Hepatocyte (in vitro differentiated cells): ENCODE data around the gene CDH15.

Source experiments
- CTCF ChIP-seq: fragments of 200-600 bp; sonication (generic); IDR thresholded peaks from 2 replicates; pipeline ENCODE4 v1.5.1; 2016; ENCODE audit warnings: antibody characterized with exemption, mild to moderate bottlenecking; ENCODE audit not compliant: poor library complexity
- EZH2 ChIP-seq: fragments of 200-600 bp; sonication (generic); IDR thresholded peaks from 2 replicates; pipeline ENCODE4 v1.6.1; 2016; ENCODE audit warnings: antibody characterized with exemption, mild to moderate bottlenecking, borderline replicate concordance
- EZH2phosphoT487 ChIP-seq: fragments of 200-600 bp; sonication (generic); IDR thresholded peaks from one replicate; pipeline ENCODE4 v1.6.1; 2018; ENCODE audit warnings: antibody characterized with exemption, mild to moderate bottlenecking, low read depth, moderate library complexity; ENCODE audit not compliant: unreplicated experiment, severe bottlenecking

- TF ChIP-seq CTCF: no peak
- TF ChIP-seq EZH2: no peak
- TF ChIP-seq EZH2phosphoT487: no peak
These were observed 62.3 kb downstream of the CDH15 start for GRCh38 chr16:89233678-89234490.
